Right renal cortex interstitium (tissue), 3 donors: ENCODE results near the gene EEF1A1. TPM values are rescaled to one million over a fixed set of nuclear protein-coding genes. Genes with fewer than 3 reads are reported as not detected.
"Not testable (repeated sequence)": the region's sequence is repeated elsewhere in the genome, so short reads cannot be mapped to it uniquely, and the experiment has no call there.

ENCODE experiments used
- DNase-seq, 3 donors: peaks; one replicate each; pipeline ENCODE4 v3.0.0-alpha.2; 2013; ENCODE audit warnings: low read depth in 3 of 3, low spot score in 2 of 3
- polyA plus RNA-seq, 3 donors: library from polyadenylated mRNA; unstranded; fragments of 120-200 nt; gene quantifications; one replicate each; pipeline ENCODE4 v1.2.1, GENCODE V29; 2013; ENCODE audit not compliant: insufficient read length in 3 of 3

Gene EEF1A1
- polyA plus RNA-seq, 3 donors = 21,580 to 22,071 (median 21,951) TPM

DNA sequence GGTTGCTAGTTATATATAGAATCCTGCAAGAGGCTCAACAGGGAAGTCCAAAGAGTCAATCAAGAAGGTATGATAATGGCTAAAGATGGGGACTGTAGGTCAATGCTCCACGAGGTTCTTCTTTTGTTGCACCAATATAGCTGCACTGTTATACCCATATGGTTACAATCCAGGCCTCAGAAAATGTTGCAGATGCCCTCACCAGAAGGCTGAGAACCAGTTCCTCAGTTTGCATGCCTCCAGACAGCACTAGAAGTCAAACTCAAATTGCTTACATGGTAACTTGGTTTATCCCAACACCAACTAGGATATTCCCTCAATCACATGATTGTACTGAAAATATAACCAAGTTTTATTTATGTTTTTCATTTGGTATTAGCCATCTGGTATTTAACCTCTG lies 12.1 kb downstream of the EEF1A1 start:
- DNase-seq = no peak

DNA sequence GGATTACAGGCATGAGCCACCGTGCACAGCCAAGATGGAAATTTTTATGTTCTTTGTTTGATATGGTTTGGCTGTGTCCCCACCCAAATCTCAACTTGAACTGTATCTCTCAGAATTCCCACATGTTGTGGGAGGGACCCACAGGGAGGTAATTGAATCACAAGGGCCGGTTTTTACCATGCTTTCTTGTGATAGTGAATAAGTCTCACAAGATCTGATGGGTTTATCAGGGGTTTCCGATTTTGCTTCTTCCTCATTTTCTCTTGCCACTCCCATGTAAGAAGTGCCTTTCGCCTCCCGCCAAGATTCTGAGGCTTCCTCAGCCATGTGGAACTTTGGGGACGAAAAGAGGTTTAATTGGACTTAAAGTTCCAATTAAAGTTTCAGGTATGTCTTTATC lies 14.6 kb downstream of the EEF1A1 start:
- DNase-seq = no peak

DNA sequence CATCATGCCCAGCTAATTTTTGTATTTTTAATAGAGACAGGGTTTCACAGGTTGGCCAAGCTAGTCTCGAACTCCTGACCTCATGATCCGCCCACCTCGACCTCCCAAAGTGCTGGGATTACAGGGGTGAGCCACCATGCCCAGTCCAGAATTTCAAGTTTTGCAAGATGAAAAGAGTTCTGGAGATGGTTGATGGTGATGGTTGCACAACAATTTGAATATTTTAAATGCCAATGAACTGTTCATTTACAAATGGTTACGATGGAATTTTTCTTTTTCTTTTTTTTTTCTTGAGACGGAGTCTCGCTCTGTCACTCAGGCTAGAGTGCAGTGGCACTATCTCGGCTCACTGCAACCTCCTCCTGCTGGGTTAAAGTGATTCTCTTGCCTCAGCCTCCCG lies 15.1 kb downstream of the EEF1A1 start:
- not testable (repeated sequence) for DNase-seq

DNA sequence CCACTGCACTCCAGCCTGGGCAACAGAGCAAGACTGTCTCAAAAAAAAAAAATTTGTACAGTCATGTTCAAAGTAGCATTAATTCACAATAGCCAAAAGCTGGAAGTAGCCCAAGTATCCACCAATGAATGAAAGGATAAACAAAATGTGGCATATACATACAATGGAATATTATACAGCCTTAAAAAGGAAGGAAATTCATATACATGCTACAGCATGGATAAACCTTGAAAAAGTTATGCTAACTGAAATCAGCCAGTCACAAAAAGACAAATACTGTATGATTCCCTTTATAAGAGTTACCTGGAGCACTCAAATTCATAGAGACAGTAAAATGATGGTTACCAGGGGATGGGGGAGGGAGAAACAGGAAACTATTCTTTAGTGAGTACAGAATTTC lies 15.7 kb downstream of the EEF1A1 start:
- no peak for DNase-seq

DNA sequence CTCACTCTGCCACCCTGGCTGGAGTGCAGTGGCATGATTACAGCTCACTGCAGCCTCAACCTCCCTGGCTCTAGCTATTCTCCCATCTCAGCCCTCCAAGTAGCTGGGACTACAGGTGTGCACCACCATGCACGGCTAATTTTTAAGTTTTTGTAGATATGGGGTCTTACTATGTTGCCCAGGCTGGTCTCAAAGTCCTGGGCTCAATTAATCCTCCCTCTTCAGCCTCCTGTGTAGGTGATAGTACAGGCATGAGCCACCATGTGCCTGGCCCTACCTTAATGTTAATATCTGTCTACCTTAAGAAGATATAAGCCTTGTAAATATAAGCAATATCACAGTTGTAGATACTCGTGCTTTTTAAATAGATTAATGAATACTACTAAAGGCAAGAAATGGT lies 16.7 kb downstream of the EEF1A1 start:
- no peak for DNase-seq

DNA sequence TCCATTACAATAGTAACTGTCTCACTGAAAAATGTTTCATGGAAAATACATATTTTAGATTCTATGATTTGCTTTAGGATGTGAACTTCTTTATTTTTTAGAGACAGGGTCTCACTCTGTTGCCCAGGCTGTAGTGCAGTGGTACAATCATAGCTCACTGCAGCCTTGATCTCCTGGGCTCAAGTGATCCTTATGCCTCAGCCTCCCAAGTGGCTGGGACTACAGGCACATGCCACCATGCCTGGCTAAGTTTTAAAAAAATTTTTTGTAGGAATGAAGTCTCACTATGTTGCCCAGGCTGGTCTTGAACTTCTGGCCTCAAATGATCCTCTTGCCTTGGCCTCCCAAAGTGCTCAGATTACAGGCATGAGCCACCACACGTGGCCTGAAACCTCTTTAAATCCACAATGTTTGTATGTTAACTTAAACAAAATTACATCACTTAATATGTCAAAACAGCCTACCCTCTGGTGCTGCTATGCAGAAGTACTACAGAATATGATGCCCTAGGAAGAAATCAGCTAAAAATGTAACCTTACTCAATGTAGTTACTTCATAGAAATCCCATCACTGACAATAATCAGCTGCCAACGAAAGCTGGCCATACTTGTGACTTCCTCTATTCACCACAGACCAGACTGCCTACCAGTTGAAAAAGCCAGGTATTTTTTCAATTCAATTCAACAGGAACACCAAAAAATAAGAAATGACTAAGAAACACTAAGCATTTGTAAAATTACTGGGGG lies 17.6 kb downstream of the EEF1A1 start:
- no peak for DNase-seq

DNA sequence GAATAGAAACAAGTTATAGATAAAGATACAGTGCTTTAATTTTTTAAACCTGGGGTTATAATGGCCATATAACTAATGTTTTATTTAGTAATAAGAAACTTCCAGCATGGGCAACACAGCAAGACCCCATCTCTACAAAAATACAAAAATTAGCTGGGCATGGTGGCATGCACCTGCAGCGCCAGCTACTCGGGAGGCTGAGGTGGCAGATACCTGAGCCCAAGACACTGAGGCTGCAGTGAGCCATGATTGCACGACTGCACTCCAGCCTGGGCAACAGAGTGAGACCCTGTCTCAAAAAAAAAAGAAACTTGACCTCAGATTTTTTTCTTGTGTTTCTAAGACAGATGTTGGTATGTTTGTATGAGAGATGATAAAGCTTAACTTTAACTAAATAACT lies 22.9 kb downstream of the EEF1A1 start:
- no peak for DNase-seq

DNA sequence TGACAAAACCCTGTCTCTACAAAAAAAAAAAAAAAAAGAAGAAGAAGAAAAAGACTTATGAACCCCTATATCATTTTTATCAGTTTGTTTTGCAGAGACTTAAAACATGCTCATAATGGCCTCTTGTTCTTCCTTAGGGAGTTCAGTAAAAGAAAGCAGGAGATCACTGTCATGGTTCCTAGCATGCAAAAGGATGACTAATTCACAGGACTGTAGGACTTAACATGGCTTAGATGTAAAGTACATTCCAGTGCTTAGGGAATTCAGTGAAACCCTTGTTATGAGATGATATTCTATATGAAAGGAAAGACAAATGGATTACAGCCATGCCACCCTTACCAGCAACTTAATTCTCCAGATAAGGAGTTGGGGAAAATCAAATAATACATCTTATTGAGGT lies 29.5 kb downstream of the EEF1A1 start:
- no peak for DNase-seq

DNA sequence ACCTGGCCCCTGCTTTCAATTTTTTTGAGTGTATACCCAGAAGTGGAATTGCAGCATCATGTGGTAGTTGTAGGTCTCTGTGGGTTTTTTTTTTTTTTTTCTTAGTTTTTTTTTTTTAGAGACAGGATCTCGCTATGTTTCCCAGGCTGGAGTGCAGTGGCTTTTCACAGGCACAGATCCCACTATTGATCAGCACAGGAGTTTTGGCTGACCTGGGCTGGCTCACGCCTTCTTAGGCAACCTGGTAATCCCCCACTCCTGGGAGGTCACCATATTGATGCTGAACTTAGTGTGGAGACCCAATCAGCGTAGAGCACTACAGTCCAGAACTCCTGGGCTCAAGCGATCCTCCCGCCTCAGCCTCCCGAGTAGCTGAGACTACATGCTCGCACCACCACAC lies 33.4 kb downstream of the EEF1A1 start:
- no peak for DNase-seq

DNA sequence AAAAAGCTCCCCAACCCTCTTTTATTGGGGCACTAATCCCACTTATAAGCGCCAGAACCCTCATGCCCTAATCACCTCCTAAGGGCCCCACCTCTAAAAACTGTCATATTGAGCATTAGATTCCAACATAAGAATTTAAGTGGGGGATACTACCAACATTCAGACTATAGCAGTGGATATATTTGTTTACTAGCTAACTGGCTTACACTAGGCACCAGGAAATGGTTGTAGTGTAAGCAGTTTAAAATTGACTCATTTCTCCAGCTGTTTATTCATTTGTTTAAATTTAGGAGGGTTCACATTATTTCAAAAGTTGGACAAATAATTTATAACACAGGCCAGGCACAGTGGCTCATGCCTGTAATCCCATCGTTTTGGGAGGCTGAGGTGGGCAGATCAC lies 36.4 kb downstream of the EEF1A1 start:
- DNase-seq = no peak

DNA sequence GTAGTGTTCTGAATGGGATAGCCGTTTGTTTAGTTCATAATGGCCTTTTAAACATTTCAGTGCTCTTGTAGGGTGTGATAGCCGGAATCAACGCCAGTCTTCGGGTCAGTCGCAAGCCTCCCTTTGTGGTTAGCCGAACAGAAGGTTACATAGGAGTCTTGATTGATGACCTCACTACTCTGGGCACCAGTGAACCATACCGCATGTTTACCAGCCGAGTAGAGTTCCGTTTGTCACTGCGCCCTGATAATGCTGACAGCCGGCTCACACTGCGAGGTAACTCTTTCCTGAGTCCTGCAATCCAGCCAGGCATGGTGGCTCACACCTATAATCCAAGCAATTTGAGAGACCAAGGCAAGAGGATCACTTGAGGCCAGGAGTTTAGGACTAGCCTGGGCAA lies 38.9 kb downstream of the EEF1A1 start:
- no peak for DNase-seq

DNA sequence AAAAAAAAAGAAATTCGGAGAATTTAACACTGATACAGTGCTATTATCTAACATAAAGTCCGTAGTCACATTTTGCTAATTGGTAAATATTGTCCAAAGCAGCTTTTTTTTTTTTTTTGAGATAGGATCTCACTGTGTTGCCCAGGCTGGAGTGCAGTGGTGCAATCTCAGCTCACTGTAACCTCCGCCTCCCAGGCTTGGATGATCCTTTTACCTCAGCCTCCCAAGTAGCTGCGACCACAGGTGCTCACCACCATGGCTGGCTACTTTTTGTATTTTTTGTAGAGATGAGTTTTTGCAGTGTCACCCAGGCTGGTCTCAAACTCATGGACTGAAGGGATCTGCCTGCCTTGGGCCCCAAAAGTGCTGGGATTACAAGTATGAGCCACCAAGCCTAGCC lies 43.4 kb downstream of the EEF1A1 start:
- DNase-seq = no peak

DNA sequence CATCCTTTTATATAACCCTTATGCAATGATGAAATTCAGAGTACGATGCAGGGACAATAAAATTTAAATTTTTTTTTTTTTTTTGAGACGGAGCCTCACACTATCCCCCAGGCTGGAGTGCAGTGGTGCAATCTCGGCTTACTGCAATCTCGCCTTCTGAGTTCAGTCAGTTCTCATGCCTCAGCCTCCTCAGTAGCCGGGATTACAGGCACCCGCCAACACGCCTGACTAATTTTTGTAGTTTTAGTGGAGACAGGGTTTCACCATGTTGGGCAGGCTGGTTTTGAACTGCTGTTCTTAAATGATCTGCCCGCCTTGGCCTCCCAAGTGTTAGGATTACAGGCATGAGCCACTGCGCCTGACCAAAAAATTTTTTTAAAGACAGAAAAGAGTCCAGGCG lies 44.1 kb downstream of the EEF1A1 start:
- DNase-seq = no peak

DNA sequence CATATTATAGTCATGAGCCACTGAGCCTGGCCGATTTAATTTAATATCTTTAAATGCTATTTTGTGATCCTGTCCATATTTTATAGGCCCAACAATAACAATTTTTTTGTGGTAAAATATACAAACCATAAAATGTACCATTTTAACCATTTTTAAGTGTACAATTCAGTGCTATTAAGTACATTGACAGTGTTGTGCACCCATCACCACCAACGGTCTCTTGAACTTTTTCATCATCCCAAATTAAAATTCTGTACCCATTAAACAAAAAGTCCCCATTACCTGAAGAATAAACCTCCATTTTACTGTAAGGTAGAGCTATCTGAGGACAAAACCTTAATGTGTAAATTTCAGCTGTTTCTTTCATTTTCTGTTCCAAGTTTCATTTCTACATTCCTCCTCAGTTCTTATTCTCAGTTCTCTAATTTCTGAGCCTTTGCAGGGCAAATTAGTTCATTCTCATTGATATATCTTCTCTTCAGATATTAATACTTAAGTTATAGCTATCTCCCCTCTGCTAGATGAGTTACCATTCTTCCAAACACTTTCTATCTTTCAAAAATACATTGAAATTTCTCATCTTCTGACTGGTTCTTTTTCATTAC lies 49.0 kb downstream of the EEF1A1 start:
- DNase-seq = no peak

Other genes starting within 250 kb of the EEF1A1 start
- gene DPPA5, start 166.8 kb downstream of the EEF1A1 start, polyA plus RNA-seq = not detected
- under 1 TPM in 1 of 3 donors, not detected in 2; 0.12 TPM for gene KHDC3L, start 158.4 kb downstream of the EEF1A1 start, polyA plus RNA-seq
- gene OOEP, start 151.1 kb downstream of the EEF1A1 start, polyA plus RNA-seq = under 1 TPM in 1 of 3 donors, not detected in 2; 0.51 TPM
- under 1 TPM; 0.35 to 0.62 (median 0.58) TPM for gene DDX43, start 126.2 kb downstream of the EEF1A1 start, polyA plus RNA-seq
- 1 to 10 TPM; 2.8 to 3.2 (median 3.2) TPM for gene CGAS, start 68.7 kb downstream of the EEF1A1 start, polyA plus RNA-seq
- gene MTO1, start 59.3 kb downstream of the EEF1A1 start, polyA plus RNA-seq = 10 to 100 TPM; 28.9 to 36.2 (median 31.6) TPM
- gene SLC17A5, start 133.0 kb upstream of the EEF1A1 start, polyA plus RNA-seq = 10 to 100 TPM; 18.1 to 23.1 (median 20.0) TPM
- 10 to 100 TPM; 12.4 to 15.5 (median 14.8) TPM for gene CD109, start 175.2 kb upstream of the EEF1A1 start, polyA plus RNA-seq